GM11168 (cell line): Measurements from ENCODE around the gene AIRE.

Source experiments
- in situ Hi-C: fragments of 300-500 bp; cut with MboI; formaldehyde crosslinking; loops from one replicate; pipeline ENCODE4 v1.12.0; 2022; ENCODE audit warnings: low sequenced_read_pairs; ENCODE audit not compliant: unreplicated experiment

AIRE gene

DNA sequence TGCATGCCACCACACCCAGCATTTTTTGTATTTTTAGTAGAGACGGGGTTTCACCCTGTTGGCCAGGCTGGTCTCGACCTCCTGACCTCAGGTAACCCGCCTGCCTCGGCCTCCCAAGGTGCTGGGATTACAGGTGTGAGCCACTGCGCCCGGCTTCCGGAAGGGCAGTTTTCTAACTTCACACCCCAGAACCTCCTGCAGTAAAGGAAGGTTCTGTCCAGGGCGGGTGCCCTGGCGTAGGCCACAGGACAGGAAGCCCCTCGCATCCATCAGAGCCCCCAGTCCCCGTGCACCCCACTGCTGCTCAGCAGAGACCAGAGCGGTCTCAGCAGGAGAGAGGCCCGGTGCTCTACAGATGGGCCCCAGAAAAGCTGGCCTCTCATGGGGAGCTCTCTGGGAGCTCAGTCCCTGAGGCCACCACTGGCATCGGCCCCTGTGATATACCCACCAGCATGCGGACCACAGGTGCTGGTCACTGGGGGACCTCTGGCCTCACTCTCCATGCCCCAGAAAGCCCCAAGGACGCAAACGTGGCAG lies 19.9 kb upstream of the AIRE start:
- in situ Hi-C loops, result no loop called here

- in situ Hi-C loops, result no loop called here
These were observed 18.0 kb upstream of the AIRE start for GRCh38 chr21:44267655-44268142.

DNA sequence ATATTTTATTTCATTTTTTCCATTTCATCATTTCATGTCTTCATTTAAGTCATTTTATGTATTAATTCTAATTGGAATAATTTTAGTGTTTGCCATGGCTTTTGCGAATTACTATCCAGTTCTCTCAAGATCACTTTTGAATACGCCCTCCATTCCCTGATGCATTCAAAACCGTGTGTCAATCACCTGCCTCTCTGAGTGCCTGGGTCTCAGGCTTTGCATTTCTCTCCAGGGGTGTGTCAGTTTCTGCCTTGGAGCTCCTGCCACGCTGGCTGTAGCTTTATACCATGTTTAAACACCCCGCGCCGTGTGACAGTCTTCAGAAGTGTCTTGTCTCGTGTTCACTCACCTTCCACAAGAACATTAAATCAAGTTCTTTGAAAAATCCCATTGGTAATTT lies 16.6 kb upstream of the AIRE start:
- in situ Hi-C loops, result no loop called here

DNA sequence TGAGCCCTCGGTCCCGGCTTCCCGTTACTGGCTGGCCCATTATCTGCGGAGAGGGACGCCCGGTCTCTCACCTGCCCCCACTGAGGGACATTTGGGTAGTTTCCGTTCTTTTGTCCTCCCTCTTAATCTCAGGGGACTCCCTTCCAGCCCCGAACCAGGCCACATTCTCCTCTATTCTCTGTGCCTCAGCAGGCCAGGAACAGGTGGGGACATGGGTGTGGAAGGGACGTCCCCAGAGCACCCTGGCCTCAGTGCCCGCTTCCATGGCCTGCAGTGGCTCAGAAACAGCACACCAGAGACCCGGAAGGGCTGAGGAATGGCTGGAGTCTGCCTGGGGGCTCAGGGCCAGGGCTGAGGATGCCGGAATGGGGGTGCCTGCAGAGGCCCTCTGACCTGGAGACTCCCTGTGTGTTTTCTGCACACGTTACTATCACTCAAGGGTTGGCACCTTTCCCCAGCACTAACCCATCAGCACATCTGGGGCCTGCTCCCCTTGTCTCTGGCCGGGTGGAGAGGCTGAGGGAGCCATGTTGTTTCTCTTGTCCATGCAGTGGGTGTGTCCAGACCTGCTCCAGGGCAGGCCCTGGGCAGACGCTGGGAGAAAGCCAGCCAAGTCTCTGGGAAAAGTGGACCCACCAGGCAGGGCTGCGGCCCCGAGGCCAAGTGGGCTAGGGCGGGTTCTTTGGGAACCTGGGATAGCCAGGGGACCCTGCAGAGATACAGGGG lies 14.0 kb upstream of the AIRE start:
- in situ Hi-C loops, result no loop called here

DNA sequence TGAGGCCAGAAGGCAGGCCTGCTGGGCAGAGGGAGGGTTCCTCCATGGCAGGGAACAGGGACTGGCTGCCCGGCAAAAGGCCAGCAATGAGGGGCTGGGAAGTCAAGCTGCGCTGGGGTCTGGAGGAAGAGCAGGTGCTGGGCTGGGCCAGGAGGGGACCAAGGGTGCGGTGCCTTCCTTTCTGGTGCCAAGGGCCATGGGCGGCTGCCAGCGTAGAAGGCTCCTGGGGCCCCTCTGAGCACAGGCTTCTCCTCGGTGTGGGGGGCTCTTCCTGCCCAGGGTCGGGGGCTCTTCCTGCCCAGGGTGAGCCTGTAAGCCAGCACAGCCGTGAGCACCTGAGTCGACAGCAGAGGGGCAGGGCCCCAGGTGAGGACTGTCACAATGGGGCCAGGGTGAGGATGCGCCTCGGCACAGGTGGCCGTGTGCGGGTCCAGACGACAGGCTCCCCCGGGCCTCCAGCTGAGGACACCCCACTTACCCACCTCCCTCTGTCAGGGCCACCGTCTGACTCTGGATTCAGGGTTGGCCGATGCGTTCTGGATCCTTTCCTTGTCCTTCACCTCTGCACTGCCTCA lies 13.3 kb upstream of the AIRE start:
- in situ Hi-C loops, result no loop called here

- in situ Hi-C loops, result no loop called here
These were observed 12.6 kb upstream of the AIRE start for GRCh38 chr21:44273046-44273445.

GRCh38 chr21:44275041-44275440 lies 10.6 kb upstream of the AIRE start:
- in situ Hi-C loops, result loop anchor here (25.0 kb wide), 1 partner anchor 138 kb away; the partner anchor contains the start of gene GATD3

DNA sequence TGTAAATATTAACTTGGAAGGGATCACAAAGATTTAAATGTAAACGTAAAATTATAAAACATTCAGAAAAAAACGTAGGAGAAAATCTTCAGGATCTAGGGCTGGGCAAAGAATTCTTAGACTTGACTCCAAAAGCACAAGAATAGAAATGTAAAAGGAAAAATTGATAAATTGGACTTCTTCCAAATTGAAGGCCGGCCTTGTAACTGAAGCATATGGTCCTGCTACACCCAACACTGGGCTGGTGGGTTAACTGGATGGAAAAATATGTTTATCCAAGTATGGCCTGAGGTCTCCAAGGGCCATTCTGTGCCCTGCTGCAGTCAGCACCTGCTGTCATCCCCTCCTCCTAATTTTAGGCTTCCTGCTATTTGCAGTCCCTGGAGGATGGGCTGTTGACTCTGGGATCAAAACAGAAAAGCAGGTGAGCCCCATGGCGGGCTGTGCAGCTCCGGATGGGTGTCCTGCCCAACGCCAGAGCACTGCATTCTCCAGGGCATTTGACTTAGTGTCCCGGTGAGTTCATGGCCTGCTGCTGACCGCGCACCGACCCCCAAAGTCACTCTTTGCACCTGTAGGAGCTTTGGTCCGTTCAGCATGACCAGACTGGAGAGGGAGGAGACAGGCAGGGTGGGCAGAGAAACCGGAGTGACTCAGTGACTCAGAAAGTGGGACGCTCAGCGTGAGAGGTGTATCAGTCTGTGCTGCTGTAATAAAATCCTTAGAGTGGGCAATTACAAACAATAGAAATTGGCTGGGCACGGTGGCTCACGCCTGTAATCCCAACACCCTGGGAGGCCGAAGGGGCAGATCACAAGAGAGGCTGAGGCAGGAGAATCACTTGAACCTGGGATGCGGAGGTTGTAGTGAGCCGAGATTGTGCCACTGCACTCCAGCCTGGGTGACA lies 6.1 kb upstream of the AIRE start:
- in situ Hi-C loops, result loop anchor here (25.0 kb wide), 1 partner anchor 142 kb away; the partner anchor contains the start of gene GATD3

GRCh38 chr21:44281801-44282200 lies 3.9 kb upstream of the AIRE start:
- in situ Hi-C loops, result loop anchor here (25.0 kb wide), 1 partner anchor 144 kb away; the partner anchor contains the start of gene GATD3

DNA sequence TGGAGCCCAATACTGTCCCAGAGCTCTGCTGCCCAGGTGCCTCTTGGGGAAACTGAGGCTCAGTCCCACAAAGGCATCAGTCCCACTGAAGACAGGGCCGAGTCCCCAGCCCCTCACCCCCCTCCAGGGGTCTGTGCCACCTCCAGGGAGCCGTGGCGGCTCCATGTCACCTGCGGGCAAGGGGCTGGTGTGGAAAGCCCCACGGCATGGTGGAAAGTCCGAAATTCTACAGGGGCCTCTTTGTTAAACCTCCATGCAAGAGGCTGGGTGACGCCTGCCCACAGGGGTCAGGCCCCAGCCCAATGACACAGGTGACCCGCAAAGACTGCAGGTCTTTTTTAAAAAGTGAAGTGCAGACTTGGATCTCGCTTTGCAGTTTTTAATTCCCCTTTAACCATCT lies 3.3 kb upstream of the AIRE start:
- in situ Hi-C loops, result loop anchor here (25.0 kb wide), 1 partner anchor 145 kb away; the partner anchor contains the start of gene GATD3

- in situ Hi-C loops, result loop anchor here (25.0 kb wide), 1 partner anchor 146 kb away; the partner anchor contains the start of gene GATD3
These were observed 2.4 kb upstream of the AIRE start for GRCh38 chr21:44283211-44283785.

DNA sequence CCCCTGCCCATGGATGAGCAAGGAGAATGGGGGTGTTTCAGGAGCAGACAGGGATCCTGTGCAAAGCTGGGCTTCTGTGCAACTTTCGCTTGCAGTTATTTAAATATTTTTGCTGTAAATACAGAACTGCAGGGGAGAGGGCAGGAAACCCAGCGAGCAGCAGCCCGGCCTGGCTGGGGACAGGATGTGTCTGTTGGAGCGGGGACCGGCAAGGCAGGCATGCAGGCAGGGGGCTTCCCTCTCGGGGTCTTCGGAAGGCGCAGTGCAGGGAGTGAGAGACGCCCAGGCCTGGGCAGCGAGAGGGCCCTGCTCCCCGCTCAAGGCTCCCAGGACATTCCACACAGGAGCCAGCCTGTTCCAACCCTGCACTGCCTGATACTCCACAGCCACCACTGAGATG lies 1.7 kb upstream of the AIRE start:
- in situ Hi-C loops, result loop anchor here (25.0 kb wide), 1 partner anchor 147 kb away; the partner anchor contains the start of gene GATD3

DNA sequence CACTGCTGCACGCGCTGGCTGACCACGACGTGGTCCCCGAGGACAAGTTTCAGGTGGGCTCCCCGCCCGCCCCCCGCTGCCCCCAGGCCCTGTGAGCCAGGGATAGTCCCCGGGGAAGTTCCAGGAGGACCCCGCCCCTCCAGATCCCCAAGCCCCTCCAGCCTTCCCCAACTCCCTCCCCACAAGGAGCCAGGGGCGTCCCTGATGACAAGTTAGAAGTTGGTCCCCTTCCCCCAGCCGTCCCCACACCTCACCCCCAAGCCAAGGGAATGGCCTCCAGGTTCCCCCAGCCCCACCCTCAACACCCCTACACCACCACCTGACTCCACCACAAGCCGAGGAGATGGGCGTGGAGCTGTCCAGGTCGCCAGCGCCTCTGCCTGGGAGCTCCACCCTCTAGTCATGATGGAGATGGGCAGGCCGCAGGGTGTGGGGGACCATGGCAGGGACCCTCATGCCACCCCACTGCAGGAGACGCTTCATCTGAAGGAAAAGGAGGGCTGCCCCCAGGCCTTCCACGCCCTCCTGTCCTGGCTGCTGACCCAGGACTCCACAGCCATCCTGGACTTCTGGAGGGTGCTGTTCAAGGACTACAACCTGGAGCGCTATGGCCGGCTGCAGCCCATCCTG lies 525 bp downstream of the AIRE start:
- in situ Hi-C loops, result loop anchor here (25.0 kb wide), 1 partner anchor 149 kb away; the partner anchor contains the start of gene GATD3

DNA sequence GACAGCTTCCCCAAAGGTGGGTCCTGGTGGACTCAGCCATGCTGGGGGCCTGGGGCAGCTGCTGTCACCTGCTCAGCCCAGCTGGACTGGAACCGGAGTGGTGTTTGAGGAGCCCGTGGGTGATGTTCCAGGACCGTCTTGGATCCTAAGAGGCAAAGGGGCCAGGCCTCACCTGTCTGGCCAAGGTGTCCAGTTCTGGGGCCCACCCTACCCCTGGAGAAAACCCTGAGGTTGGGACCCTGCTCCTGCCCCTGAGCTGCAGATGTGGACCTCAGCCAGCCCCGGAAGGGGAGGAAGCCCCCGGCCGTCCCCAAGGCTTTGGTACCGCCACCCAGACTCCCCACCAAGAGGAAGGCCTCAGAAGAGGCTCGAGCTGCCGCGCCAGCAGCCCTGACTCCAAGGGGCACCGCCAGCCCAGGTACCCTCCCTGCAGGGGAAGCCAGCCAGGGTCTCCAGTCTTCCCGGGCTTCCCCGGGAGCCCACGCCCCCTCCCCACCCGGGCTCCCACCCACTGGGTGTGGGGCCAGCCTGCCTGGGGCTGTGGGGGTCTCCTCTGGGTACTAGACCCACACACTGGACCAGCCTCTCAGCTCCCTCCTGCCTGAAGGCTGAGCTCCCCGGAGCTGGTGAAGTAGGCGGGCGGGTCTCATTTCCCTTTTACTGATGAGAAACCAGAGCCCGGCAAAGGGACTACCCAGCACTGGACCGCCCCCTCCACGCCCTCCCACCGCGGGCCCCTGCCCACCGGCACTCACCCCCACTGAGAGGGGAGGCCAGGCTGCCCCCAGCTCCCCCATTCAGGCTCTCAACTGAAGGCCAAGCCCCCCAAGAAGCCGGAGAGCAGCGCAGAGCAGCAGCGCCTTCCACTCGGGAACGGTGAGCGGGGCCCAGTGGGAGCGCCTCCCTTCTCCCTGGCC lies 1.3 kb downstream of the AIRE start:
- in situ Hi-C loops, result loop anchor here (25.0 kb wide), 1 partner anchor 150 kb away; the partner anchor contains the start of gene GATD3

DNA sequence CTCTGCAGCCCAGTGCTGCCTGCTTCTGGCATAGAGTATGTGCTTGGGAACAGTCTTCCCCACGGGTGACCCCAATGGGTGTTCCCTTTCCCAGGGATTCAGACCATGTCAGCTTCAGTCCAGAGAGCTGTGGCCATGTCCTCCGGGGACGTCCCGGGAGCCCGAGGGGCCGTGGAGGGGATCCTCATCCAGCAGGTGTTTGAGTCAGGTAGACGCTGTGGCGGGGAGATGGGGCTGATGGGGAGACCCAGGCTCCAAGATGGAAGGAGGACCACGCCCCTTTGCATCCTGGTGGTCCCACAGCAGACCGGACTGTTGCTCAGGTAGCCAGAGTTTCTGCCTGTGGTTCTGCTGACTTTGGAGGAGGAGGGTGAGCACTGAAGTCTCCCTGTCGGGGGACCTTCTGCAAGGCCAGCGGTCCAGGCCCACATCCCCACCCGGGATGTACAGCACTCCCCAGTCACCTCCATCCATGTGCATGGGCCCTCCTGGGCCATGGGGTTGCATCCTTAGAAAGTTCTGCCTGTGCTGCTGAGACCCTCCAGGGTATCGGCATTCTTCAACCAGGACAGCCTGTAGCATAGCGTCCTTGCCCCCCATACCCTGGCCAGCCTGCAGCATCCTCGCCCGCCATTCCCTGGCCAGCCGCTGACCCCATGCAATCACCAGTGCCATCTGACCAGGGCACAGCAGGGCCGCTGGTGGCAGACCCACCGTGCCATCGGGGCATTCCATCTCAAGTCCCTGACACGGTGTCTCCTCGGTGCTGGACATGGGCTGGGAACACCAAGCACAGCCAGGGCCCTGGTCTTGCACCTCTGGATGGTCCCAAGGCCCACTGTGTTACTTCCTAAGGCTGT lies 2.8 kb downstream of the AIRE start:
- in situ Hi-C loops, result loop anchor here (25.0 kb wide), 1 partner anchor 151 kb away; the partner anchor contains the start of gene GATD3

GRCh38 chr21:44289381-44290010 lies 3.8 kb downstream of the AIRE start:
- in situ Hi-C loops, result loop anchor here (25.0 kb wide), 1 partner anchor 152 kb away; the partner anchor contains the start of gene GATD3
